Brain microvascular endothelial cell (primary cell): ENCODE results near the gene IGFBP7.

ENCODE experiments used
- DNase-seq: peaks from one replicate; pipeline ENCODE4 v3.0.0-alpha.2; 2020
- H3K27ac ChIP-seq: fragments of 250-450 bp; sonication (Bioruptor Pico); 2 replicates; pipeline ENCODE4 v1.5.1; 2020; ENCODE audit warnings: mild to moderate bottlenecking, moderate library complexity
- H3K27me3 ChIP-seq: fragments of 250-450 bp; sonication (Bioruptor Pico); replicated peaks from 2 replicates; pipeline ENCODE4 v1.5.1; 2020; ENCODE audit warnings: mild to moderate bottlenecking
- H3K36me3 ChIP-seq: fragments of 250-450 bp; sonication (Bioruptor Pico); replicated peaks from 2 replicates; pipeline ENCODE4 v1.5.1; 2020; ENCODE audit warnings: mild to moderate bottlenecking
- H3K4me3 ChIP-seq: 2 replicates; pipeline ENCODE4 v1.5.1; 2011; ENCODE audit warnings: low read depth, mild to moderate bottlenecking, control low read depth, low read length, moderate library complexity
- in situ Hi-C: cut with HindIII; loops from 2 replicates; pipeline ENCODE4 v1.10.0; 2017; ENCODE audit warnings: low sequenced_read_pairs, low pct_ligation_motif_present
- TF ChIP-seq, protein P1 (sequence below): IDR thresholded peaks from 2 replicates; pipeline ENCODE4 v1.5.1; 2011; ENCODE audit warnings: low read depth, mild to moderate bottlenecking, moderate library complexity, low read length, control low read depth, inconsistent platforms; ENCODE audit errors: missing control alignments

Gene IGFBP7

GRCh38 chr4:57041020-57041419 is 69.2 kb downstream of the IGFBP7 start:
- Histone ChIP-seq H3K36me3 (peaks cover 53% of the 10 kb centered on the region), H3K27me3 (no peaks in the 10 kb centered on the region), H3K4me3 (no peak overlapping the region), H3K27ac (peak overlapping the region; percentile 21)
- in situ Hi-C loops, result no loop called here
- no peak for DNase-seq
- TF ChIP-seq, protein P1, sequence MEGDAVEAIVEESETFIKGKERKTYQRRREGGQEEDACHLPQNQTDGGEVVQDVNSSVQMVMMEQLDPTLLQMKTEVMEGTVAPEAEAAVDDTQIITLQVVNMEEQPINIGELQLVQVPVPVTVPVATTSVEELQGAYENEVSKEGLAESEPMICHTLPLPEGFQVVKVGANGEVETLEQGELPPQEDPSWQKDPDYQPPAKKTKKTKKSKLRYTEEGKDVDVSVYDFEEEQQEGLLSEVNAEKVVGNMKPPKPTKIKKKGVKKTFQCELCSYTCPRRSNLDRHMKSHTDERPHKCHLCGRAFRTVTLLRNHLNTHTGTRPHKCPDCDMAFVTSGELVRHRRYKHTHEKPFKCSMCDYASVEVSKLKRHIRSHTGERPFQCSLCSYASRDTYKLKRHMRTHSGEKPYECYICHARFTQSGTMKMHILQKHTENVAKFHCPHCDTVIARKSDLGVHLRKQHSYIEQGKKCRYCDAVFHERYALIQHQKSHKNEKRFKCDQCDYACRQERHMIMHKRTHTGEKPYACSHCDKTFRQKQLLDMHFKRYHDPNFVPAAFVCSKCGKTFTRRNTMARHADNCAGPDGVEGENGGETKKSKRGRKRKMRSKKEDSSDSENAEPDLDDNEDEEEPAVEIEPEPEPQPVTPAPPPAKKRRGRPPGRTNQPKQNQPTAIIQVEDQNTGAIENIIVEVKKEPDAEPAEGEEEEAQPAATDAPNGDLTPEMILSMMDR, result no peak

GRCh38 chr4:57040510-57040909 is 69.7 kb downstream of the IGFBP7 start:
- TF ChIP-seq, protein P1, result no peak
- H3K36me3 ChIP-seq, result peaks cover 58% of the 10 kb centered on the region
- DNase-seq, result no peak
- in situ Hi-C loops, result no loop called here
- H3K27me3 ChIP-seq, result no peaks in the 10 kb centered on the region
- H3K4me3 ChIP-seq, result no peak overlapping the region
- H3K27ac ChIP-seq, result peak overlapping the region; percentile 21

- in situ Hi-C loops, result no loop called here
- no peak for DNase-seq
- H3K4me3 ChIP-seq, result no peak overlapping the region
- H3K36me3 ChIP-seq, result peaks cover 60% of the 10 kb centered on the region
- no peaks in the 10 kb centered on the region for H3K27me3 ChIP-seq
- no peak overlapping the region for H3K27ac ChIP-seq
- TF ChIP-seq, protein P1, result no peak
Observed at GRCh38 chr4:57039345-57039744, 70.8 kb downstream of the IGFBP7 start.

DNA sequence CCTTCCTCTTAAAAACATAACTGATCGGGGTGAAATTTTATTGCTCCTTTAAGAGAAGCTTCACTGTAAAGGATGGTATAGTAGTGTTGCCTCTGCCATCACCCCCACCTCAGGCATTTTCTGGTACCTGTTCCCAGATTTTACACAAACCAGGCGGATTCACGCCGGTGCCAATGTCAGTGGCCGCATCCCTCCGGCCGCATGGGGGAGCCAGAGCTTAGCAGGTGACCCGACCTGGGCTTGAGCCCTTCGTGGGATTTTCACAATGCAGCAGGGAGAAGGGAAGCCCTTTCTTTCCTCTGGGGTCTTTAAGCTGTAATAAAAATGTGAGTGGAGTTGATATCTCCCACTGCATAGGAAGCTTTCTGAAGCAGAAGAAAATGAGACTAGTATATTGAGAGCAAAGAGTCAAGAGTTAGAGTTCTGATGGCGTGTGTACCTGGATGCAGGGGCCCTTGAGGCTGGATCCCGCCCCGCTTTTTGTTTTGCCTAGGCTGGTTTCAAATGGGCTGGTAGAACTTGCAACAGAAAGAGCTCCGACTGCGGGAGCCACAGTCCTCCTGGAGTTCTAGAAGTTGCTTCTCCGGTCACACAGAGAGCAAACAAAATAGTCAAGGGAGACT is 72.1 kb downstream of the IGFBP7 start:
- no peak for DNase-seq
- Histone ChIP-seq H3K4me3 (no peak overlapping the region), H3K27me3 (no peaks in the 10 kb centered on the region), H3K27ac (no peak overlapping the region), H3K36me3 (peaks cover 65% of the 10 kb centered on the region)
- TF ChIP-seq, protein P1, result peak; percentile 90
- in situ Hi-C loops, result no loop called here

- in situ Hi-C loops, result no loop called here
- Histone ChIP-seq H3K27ac (no peak overlapping the region), H3K27me3 (no peaks in the 10 kb centered on the region), H3K4me3 (no peak overlapping the region), H3K36me3 (peaks cover 78% of the 10 kb centered on the region)
- DNase-seq, result no peak
- TF ChIP-seq, protein P1, result no peak
Observed at GRCh38 chr4:57034520-57034919, 75.7 kb downstream of the IGFBP7 start.

- no peaks in the 10 kb centered on the region for H3K27me3 ChIP-seq
- TF ChIP-seq, protein P1, result no peak
- peak overlapping the region; percentile 65 for H3K27ac ChIP-seq
- H3K36me3 ChIP-seq, result peaks cover 51% of the 10 kb centered on the region
- in situ Hi-C loops, result no loop called here
- peak; percentile 92 for DNase-seq
- no peak overlapping the region for H3K4me3 ChIP-seq
Observed at GRCh38 chr4:57023104-57023503, 87.1 kb downstream of the IGFBP7 start.
